Thyroid gland (tissue), 4 donors: ENCODE results near the gene ZBTB40. TPM values are rescaled to one million over a fixed set of nuclear protein-coding genes. Genes with fewer than 3 reads are reported as not detected.

Experiments
- DNase-seq, 2 donors: peaks; one replicate each; pipeline ENCODE4 v3.0.0-alpha.2; 2019
- H3K27ac ChIP-seq, 3 donors: fragments of 200-600 bp; sonication (generic); 1 replicate in 2 of 3; 2 replicates in 1 of 3; pipeline ENCODE4 v1.5.1; 2016 to 2019; ENCODE audit warnings: mild to moderate bottlenecking in 1 of 3, moderate library complexity in 1 of 3
- H3K27me3 ChIP-seq: fragments of 200-600 bp; sonication (generic); one replicate; pipeline ENCODE4 v1.5.1; 2019
- H3K36me3 ChIP-seq, 2 donors: fragments of 200-600 bp; sonication (generic); one replicate each; pipeline ENCODE4 v1.5.1; 2016 to 2019
- H3K4me1 ChIP-seq, 2 donors: fragments of 200-600 bp; sonication (generic); one replicate each; pipeline ENCODE4 v1.5.1; 2017 to 2019
- H3K4me3 ChIP-seq, 3 donors: fragments of 200-600 bp; sonication (generic); replicated peaks in 1 of 3; 1 replicate in 2 of 3; 2 replicates in 1 of 3; pipeline ENCODE4 v1.5.1; 2016; ENCODE audit warnings: mild to moderate bottlenecking in 1 of 3
- H3K9me3 ChIP-seq: fragments of 200-600 bp; sonication (generic); one replicate; pipeline ENCODE4 v1.5.1; 2017
- CTCF ChIP-seq, 6 experiments: fragments of 200-600 bp in 3 of 6; fragments of 450-650 bp in 3 of 6; sonication (generic) in 3 of 6; IDR thresholded peaks; one replicate each; pipeline ENCODE4 v1.5.1; 2016 to 2019; ENCODE audit warnings: antibody characterized with exemption in 6 of 6, mild to moderate bottlenecking in 2 of 6, inconsistent platforms in 1 of 6, moderate library complexity in 1 of 6
- POLR2A ChIP-seq, 2 donors: fragments of 450-650 bp; IDR thresholded peaks; one replicate each; pipeline ENCODE4 v1.6.1; 2017; ENCODE audit warnings: antibody characterized with exemption in 2 of 2, mild to moderate bottlenecking in 2 of 2, moderate library complexity in 1 of 2
- WGBS, 2 donors: methylation state at CpG; one replicate each; pipeline ENCODE4 v1.1.5; 2017; 5-methylcytosine and 5-hydroxymethylcytosine counted together
- intact Hi-C: fragments of 100-400 bp; cut with DNase I; formaldehyde crosslinking; loops from one replicate; pipeline ENCODE4 v1.15.1; 2023
- total RNA-seq, 4 donors: library from RNA; depleted of rRNA; stranded (reverse); fragments of >200 nt; gene quantifications; one replicate each; pipeline ENCODE4 v1.2.3, GENCODE V29; 2016

The ZBTB40 gene
- total RNA-seq, 4 donors from 2014 or later: 18.7 to 30.1 (median 23.8) TPM

GRCh38 chr1:22503721-22504410, 52.2 kb downstream of the ZBTB40 start:
- intact Hi-C loops: no loop called here
- H3K27me3 ChIP-seq: no peaks in the 10 kb centered on the region
- no peak for DNase-seq
- no peak overlapping the region for H3K4me3 ChIP-seq
- H3K9me3 ChIP-seq: no peaks in the 10 kb centered on the region
- peaks cover 0 to 3% of the 10 kb centered on the region in 2 donors for H3K36me3 ChIP-seq
- H3K27ac ChIP-seq: peak overlapping the region in 1 of 3 donors; percentile 59
- WGBS, 2 donors: 43 to 56% methylated on average over 2 of the region's 2 CpGs
- peaks cover 35 to 51% of the 10 kb centered on the region in 2 donors for H3K4me1 ChIP-seq
- TF ChIP-seq CTCF (IDR thresholded peaks at IDR 0.05): no peak
- TF ChIP-seq POLR2A (IDR thresholded peaks at IDR 0.05): no peak

DNA sequence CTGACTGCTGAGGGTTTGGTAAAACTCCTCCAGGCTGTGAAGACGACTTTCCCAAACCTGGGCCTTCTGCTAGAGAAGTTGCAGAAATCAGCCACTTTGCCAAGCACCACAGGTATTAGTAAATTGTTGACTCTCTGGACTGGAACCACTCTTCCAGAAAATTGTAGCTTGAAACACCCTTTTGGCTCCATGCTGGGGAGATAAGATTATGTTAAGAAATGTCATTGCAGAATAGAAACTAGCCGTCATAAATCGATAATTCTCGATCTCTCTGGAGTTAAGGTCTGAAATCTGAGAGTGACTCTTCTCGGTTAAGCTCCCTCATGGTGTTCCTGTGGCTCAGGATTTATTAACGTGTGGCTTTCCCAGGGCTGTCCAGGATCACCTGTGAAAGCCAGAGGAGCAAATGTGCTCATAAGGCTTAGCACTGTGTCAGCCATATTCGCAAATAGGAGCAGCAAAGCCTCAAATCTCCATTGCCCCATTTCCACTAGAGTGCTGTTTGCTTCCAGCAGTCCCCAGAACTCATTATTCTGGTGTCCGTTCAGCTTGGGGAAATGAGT, 54.6 kb downstream of the ZBTB40 start:
- Histone ChIP-seq H3K36me3 (peaks cover 0 to 7% of the 10 kb centered on the region in 2 donors), H3K4me3 (no peak overlapping the region), H3K9me3 (no peaks in the 10 kb centered on the region), H3K27me3 (no peaks in the 10 kb centered on the region), H3K27ac (peak overlapping the region in 1 of 3 donors; percentile 59), H3K4me1 (peaks cover 20 to 34% of the 10 kb centered on the region in 2 donors)
- TF ChIP-seq CTCF (IDR thresholded peaks at IDR 0.05) (no peak), POLR2A (IDR thresholded peaks at IDR 0.05) (no peak)
- peak in 1 of 2 donors; percentile 18 for DNase-seq
- WGBS, 2 donors: 67 to 86% methylated on average over 8 of the region's 8 CpGs
- intact Hi-C loops: no loop called here

DNA sequence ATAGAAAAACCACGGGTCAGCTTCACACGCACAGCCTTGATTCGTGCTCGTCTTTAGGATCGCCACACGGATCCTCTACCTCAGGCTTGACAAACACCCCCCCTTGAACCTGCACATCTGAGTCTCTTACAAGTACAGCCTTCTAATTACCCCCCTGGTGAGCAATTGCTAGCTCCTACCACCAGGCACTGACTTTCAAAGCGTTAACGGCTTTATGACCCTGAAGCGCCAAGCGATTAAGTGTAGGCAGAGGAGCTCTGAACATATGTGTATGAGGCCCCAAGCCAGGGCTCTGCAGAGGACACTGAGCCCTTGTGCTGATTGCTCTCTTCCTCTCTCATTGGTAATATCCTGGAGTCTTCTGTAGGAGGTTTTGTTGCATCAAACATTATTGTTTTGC, 55.9 kb downstream of the ZBTB40 start:
- no peak for TF ChIP-seq POLR2A (IDR thresholded peaks at IDR 0.05)
- no peak for TF ChIP-seq CTCF (IDR thresholded peaks at IDR 0.05)
- no peak for DNase-seq
- Histone ChIP-seq H3K27me3 (no peaks in the 10 kb centered on the region), H3K36me3 (peaks cover 9 to 19% of the 10 kb centered on the region in 2 donors), H3K4me3 (no peak overlapping the region), H3K9me3 (no peaks in the 10 kb centered on the region), H3K27ac (peak overlapping the region in 2 of 3 donors; percentile 59 to 82), H3K4me1 (peaks cover 17 to 34% of the 10 kb centered on the region in 2 donors)
- intact Hi-C loops: no loop called here
- 85 to 90% methylated on average over 10 of the region's 10 CpGs for WGBS, 2 donors

DNA sequence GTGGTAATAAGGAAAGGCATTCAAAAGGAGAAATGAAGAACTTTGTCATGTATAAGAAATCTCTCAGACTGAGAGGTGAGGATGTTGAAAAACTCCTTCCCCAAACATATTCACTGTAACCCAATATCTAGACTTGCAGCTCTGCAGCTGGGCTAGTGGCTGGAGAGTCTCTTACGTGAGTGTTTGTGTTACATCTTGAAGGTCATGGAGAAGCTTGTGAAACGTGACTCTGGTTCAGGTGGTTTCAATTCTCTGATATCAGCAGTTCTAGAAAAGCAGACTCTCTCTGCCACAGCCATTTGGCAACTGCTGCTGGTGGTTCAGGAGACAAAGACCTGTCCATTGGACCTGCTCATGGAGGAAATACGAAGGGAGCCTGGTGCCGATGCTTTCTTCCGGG, 56.7 kb downstream of the ZBTB40 start:
- Histone ChIP-seq H3K4me1 (peaks cover 17 to 34% of the 10 kb centered on the region in 2 donors), H3K4me3 (no peak overlapping the region), H3K27me3 (no peaks in the 10 kb centered on the region), H3K9me3 (no peaks in the 10 kb centered on the region), H3K27ac (peak overlapping the region; percentile 59 to 93 (median 82)), H3K36me3 (peaks cover 15 to 26% of the 10 kb centered on the region in 2 donors)
- 30 to 45% methylated on average over 5 of the region's 5 CpGs for WGBS, 2 donors
- no peak for TF ChIP-seq CTCF (IDR thresholded peaks at IDR 0.05)
- TF ChIP-seq POLR2A (IDR thresholded peaks at IDR 0.05): peak in 1 of 2 donors; percentile 53
- peak; percentile 69 to 72 for DNase-seq
- intact Hi-C loops: no loop called here

DNA sequence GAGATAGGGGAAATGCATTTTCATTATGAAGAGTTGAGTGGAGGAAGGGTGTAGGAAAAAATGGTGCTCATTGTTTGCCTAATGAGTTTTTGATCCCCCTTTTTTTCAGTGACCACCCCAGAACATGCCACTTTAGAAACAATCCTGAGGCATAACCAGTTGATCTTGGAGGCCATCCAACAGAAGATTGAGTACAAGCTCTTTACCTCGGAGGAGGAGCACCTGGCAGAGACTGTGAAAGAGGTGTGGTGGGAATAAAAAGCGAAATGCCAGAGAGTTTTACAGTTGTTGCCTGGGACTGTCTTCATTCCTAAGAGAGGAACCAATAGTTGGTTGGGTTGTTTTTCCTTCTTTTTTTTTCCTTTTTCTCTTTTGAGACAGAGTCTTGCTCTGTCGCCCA, 57.3 kb downstream of the ZBTB40 start:
- Histone ChIP-seq H3K9me3 (no peaks in the 10 kb centered on the region), H3K27me3 (no peaks in the 10 kb centered on the region), H3K27ac (peak overlapping the region; percentile 59 to 93 (median 82)), H3K4me1 (peaks cover 14 to 31% of the 10 kb centered on the region in 2 donors), H3K4me3 (no peak overlapping the region), H3K36me3 (peaks cover 19 to 32% of the 10 kb centered on the region in 2 donors)
- 49 to 65% methylated on average over 3 of the region's 3 CpGs for WGBS, 2 donors
- intact Hi-C loops: no loop called here
- TF ChIP-seq POLR2A (IDR thresholded peaks at IDR 0.05) (no peak), CTCF (IDR thresholded peaks at IDR 0.05) (no peak)
- DNase-seq: peak; percentile 67
